Stimulated activated CD4-positive, alpha-beta T cell treated with anti-CD3 and anti-CD28 coated beads, Interleukin-1b, Interleukin-23, amount 100 ng/mL, for 24 hours (primary cell): Measurements from ENCODE around the gene CRYZ.
A peak's percentile ranks its signal among the peaks of the same experiment; 100 is the strongest.
"Not testable (repeated sequence)": the region's sequence is repeated elsewhere in the genome, so short reads cannot be mapped to it uniquely, and the experiment has no call there.

Source experiments
- DNase-seq, 4 experiments: peaks; one replicate each; pipeline ENCODE4 v3.0.0-alpha.2; 2020; ENCODE audit warnings: low read depth in 4 of 4, low spot score in 1 of 4

The CRYZ gene

GRCh38 chr1:74732960-74733603, at the start of gene CRYZ, which contains the start of gene TYW3:
CRYZ (minus strand) TSS chr1:74733050; CDS start chr1:74724821, 8,229 bp downstream.
TYW3 (plus strand) TSS chr1:74733152; CDS start chr1:74733245, 93 bp downstream.
- peak; percentile 50 to 75 (median 66) for DNase-seq

- no peak for DNase-seq
Observed at GRCh38 chr1:74780594-74780993, 47.7 kb upstream of the CRYZ start.

- no peak for DNase-seq
Observed at GRCh38 chr1:74779750-74780149, 46.9 kb upstream of the CRYZ start.

- no peak for DNase-seq
Observed at GRCh38 chr1:74777525-74777924, 44.7 kb upstream of the CRYZ start.

- DNase-seq, result no peak
Observed at GRCh38 chr1:74775735-74776134, 42.9 kb upstream of the CRYZ start.

- no peak for DNase-seq
Observed at GRCh38 chr1:74773582-74773981, 40.7 kb upstream of the CRYZ start.

- no peak for DNase-seq
Observed at GRCh38 chr1:74772945-74773344, 40.1 kb upstream of the CRYZ start.

- peak in 1 of 4 experiments; percentile 5 for DNase-seq
Observed at GRCh38 chr1:74771913-74772515, 39.2 kb upstream of the CRYZ start.

GRCh38 chr1:74767490-74767889, 34.6 kb upstream of the CRYZ start:
- DNase-seq, result no peak

GRCh38 chr1:74766579-74766978, 33.7 kb upstream of the CRYZ start:
- DNase-seq, result no peak

GRCh38 chr1:74763807-74764206, 31.0 kb upstream of the CRYZ start:
- no peak for DNase-seq

- DNase-seq, result not testable (repeated sequence)
Observed at GRCh38 chr1:74756650-74757049, 23.8 kb upstream of the CRYZ start.

GRCh38 chr1:74755475-74755874, 22.6 kb upstream of the CRYZ start:
- DNase-seq, result no peak

GRCh38 chr1:74753104-74753503, 20.3 kb upstream of the CRYZ start:
- no peak for DNase-seq

GRCh38 chr1:74748960-74749359, 16.1 kb upstream of the CRYZ start:
- no peak for DNase-seq

GRCh38 chr1:74745247-74745646, 12.4 kb upstream of the CRYZ start:
- DNase-seq, result not testable (repeated sequence)

- not testable (repeated sequence) for DNase-seq
Observed at GRCh38 chr1:74740307-74740980, 7.6 kb upstream of the CRYZ start.

- DNase-seq, result no peak
Observed at GRCh38 chr1:74737333-74737732, 4.5 kb upstream of the CRYZ start.

- DNase-seq, result peak in 1 of 4 experiments; percentile 16
Observed at GRCh38 chr1:74733604-74734484, 994 bp upstream of the CRYZ start.

GRCh38 chr1:74732071-74732946, 541 bp downstream of the CRYZ start:
- not testable (repeated sequence) for DNase-seq
